Urinary bladder (tissue), 4 donors: ENCODE results near the gene PDE2A. TPM values are rescaled to one million over a fixed set of nuclear protein-coding genes. Genes with fewer than 3 reads are reported as not detected.
A peak's percentile ranks its signal among the peaks of the same experiment; 100 is the strongest.

Source experiments
- DNase-seq: peaks from one replicate; pipeline ENCODE4 v3.0.0-alpha.2; 2015; ENCODE audit errors: extremely low spot score
- H3K27ac ChIP-seq: one replicate; pipeline ENCODE4 v1.5.1; 2013; ENCODE audit warnings: low read depth, mild to moderate bottlenecking, moderate library complexity
- H3K36me3 ChIP-seq: one replicate; pipeline ENCODE4 v1.6.1; 2013; ENCODE audit warnings: mild to moderate bottlenecking, moderate library complexity; ENCODE audit not compliant: insufficient read depth
- H3K4me1 ChIP-seq: one replicate; pipeline ENCODE4 v1.6.1; 2013; ENCODE audit warnings: mild to moderate bottlenecking, moderate library complexity; ENCODE audit not compliant: insufficient read depth
- H3K4me3 ChIP-seq: one replicate; pipeline ENCODE4 v1.5.1; 2013; ENCODE audit warnings: low read depth, low read length
- WGBS: extraction: QIAGEN DNeasy Blood & Tissue Kit; methylation state at CpG from one replicate; pipeline ENCODE4 v1.1.7; 2013; 5-methylcytosine and 5-hydroxymethylcytosine counted together
- polyA plus RNA-seq: library from polyadenylated mRNA; stranded (reverse); fragments of 200-250 nt; gene quantifications from one replicate; pipeline ENCODE4 v1.2.3, GENCODE V29; 2013
- total RNA-seq: library from RNA; depleted of rRNA; stranded (reverse); fragments of >200 nt; gene quantifications from one replicate; pipeline ENCODE4 v1.2.3, GENCODE V29; 2014
- donor health status: healthy with polysubstance abuse.
- donor health status: healthy.

PDE2A gene
- total and polyA plus RNA-seq, 2 donors: 18.6 to 56.1 TPM

DNA sequence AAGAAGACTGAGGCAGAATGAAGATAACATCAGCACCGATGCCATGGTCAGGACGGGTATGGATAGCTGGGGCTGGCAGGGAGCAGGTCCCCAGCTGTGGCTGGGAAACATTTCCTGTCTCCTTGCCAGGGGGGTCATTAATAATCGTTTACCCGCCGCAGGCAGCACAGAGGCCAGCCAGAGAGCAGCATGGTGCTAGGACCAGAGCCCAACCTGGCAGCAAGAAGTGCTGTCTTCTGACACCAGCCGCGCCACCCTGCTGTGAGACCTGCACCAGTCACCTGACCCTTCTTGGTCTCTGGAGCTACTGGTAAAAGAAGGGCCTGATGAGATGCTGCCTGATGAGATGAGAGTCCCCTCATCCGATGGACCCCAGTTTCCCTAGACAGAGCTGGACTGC lies 36.3 kb downstream of the PDE2A start:
- Histone ChIP-seq H3K27ac (no peak overlapping the region), H3K36me3 (no peaks in the 10 kb centered on the region), H3K4me1 (no peaks in the 10 kb centered on the region), H3K4me3 (no peak overlapping the region)
- DNase-seq: no peak
- WGBS: 72% methylated on average over 8 of the region's 8 CpGs

DNA sequence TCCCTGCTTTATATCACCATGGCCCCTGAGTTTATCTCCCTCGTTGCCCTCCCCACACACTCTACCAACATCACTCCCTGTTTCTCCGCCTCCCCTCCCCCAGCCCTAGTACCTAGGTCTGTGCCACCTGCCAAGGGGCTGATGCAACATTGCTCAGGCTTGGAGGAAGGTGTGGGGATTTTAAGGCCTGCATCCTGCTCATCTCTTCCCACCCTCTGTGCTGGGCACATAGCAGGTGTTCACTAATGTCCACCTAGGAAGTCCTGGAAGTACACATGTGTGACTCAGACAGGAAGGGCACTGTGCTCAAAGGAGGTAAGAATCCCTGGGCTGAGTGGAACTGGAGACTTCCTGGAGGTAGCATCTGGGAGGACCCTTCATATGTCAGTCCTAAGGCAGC lies 37.0 kb downstream of the PDE2A start:
- no peak for DNase-seq
- no peaks in the 10 kb centered on the region for H3K4me1 ChIP-seq
- no peak overlapping the region for H3K27ac ChIP-seq
- WGBS: 82% methylated on average over 2 of the region's 2 CpGs
- no peak overlapping the region for H3K4me3 ChIP-seq
- H3K36me3 ChIP-seq: no peaks in the 10 kb centered on the region

DNA sequence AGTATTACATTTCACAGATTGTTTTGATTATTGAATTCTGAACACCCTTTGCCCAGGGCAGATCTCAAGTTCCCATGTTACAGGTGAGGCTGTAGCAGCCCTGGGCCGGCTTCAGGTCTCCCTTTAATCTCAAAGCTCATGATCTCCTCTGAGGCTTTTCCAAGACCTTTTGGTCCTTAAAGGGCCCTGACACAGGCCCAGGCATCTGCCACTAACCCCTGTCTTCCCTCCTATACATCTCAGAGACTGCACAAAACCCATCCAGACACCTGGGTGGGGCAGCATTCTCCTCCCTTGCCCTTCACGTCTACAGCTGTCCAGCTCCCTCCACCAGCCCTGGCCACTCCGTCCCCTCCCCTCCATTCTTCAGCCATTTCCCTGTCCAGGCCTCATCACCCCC lies 37.8 kb downstream of the PDE2A start:
- no peak for DNase-seq
- H3K27ac ChIP-seq: no peak overlapping the region
- H3K36me3 ChIP-seq: no peaks in the 10 kb centered on the region
- H3K4me3 ChIP-seq: no peak overlapping the region
- 79% methylated on average over 3 of the region's 3 CpGs for WGBS
- no peaks in the 10 kb centered on the region for H3K4me1 ChIP-seq

DNA sequence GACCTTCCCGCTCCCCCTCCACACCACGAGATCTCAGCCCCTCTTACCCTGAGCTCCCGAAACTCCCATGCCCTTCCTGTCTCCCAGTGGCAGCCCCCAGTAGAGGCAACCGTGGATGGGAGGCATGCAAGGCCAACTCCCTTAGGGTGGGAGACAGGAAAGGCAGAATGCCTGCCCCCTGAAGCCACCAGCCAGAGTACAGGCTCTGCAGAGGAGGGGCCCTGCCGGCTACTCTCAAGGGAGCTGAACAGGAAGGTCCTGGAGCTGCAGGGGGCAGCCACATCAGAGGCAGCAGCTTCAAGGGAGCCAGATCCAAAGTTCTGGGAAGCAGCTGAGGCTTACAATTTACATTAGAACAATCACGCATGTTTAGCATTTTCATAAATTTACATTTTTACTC lies 38.3 kb downstream of the PDE2A start:
- no peak for DNase-seq
- H3K4me3 ChIP-seq: no peak overlapping the region
- no peaks in the 10 kb centered on the region for H3K4me1 ChIP-seq
- no peak overlapping the region for H3K27ac ChIP-seq
- 65% methylated on average over 6 of the region's 6 CpGs for WGBS
- no peaks in the 10 kb centered on the region for H3K36me3 ChIP-seq

DNA sequence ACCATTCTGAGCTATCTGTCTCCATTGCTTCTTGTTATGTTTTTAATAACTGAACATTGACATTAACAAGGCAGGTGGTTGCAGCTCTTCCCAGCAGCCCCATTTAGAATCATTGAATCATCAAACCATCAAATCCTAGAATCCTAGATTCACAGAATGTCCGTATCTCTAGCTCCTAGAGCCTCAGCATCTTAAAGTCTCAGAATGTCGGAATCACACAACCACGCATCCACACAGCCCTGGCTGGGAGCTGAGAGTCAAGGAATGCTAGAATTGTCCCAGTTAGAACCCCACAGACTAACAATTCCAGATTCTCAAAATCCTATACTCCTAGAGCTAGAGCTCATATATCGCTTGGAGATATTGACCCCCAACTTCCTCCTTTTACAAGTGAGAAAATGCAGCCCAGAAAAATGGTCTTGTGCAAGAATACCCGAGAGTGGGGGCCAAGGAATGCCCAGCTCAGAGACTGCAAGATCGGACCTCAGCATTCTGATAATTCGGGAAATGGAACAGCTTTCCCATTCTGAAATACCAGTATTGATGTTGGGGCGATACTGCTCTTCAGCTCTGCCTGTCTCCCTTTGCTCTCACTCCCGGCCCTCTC lies 38.8 kb downstream of the PDE2A start:
- H3K4me1 ChIP-seq: no peaks in the 10 kb centered on the region
- H3K4me3 ChIP-seq: no peak overlapping the region
- DNase-seq: no peak
- H3K27ac ChIP-seq: no peak overlapping the region
- no peaks in the 10 kb centered on the region for H3K36me3 ChIP-seq
- 77% methylated on average over 9 of the region's 9 CpGs for WGBS

DNA sequence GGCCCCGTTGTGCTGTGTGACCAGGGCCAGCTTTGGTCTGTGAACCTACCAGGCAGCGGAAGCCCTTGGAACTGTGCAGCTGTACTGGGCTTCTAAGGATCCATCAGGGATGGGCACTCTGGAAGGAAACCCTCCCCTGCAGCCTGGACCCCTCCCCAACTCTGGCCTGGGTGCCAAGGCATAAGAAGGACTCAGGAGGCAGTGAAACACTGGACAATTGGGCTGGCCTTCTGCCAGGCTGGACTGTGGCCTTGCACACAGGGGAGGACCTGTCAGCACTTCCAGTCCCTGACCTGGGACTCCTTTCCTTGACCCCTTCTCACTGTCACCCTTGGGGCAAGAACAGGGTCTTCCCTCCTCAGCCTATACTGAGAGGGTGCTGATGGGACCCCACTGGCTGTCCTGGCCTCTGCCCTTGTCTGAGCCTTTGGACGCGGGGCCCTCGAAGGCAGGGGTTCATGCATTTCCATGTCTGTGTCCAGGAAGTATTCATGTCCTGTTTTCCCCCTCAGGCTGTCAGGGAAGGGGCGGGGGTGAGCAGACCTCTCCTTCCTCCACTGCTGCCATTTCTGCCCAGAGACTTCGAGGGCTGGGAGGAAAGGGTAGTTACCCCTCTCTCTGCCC lies 39.6 kb downstream of the PDE2A start:
- Histone ChIP-seq H3K4me1 (no peaks in the 10 kb centered on the region), H3K27ac (no peak overlapping the region), H3K36me3 (no peaks in the 10 kb centered on the region), H3K4me3 (no peak overlapping the region)
- DNase-seq: no peak
- 76% methylated on average over 7 of the region's 7 CpGs for WGBS

DNA sequence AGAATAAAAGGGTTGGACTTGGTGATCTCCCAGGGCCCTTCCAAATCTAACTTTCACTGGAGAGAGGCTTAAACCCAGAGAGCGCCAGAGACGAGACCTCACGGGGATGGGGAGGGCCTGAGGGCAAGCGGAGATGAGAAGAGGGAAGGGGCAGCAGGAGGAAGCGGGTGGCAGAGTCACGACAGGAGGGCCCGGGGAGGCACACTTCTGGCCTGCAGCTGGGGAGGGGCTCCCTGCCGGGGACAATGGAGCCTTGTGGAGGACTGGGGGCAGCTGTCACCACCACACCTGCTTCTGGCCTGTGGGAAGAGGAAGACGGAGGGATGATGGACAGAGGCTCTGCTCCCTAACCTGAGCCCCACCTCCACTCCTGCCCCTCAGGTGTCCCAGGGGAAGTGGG lies 40.2 kb downstream of the PDE2A start:
- no peak for DNase-seq
- no peaks in the 10 kb centered on the region for H3K4me1 ChIP-seq
- 82% methylated on average over 9 of the region's 9 CpGs for WGBS
- no peak overlapping the region for H3K27ac ChIP-seq
- no peak overlapping the region for H3K4me3 ChIP-seq
- no peaks in the 10 kb centered on the region for H3K36me3 ChIP-seq

DNA sequence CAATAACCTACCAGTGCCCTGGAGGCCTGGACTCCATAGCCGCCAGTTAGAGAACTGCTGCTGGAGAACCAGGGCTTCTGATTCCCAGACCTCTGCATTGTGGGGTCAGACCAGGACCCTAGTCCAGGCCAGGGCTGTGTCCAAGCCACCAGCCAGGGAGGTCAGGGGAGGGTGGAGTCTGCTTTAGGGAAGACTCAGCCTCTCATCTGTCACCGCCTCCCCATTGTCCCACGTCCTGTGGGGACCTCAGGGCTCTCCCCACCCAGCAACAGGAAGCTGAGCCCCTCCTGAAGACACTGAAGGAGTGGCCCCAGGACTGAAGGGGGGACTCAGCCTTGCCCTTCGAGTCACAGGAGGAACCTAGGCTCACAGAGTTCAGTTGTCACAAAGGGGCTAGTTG lies 41.2 kb downstream of the PDE2A start:
- Histone ChIP-seq H3K36me3 (no peaks in the 10 kb centered on the region), H3K4me3 (no peak overlapping the region), H3K27ac (no peak overlapping the region), H3K4me1 (no peaks in the 10 kb centered on the region)
- WGBS: 81% methylated on average over 4 of the region's 4 CpGs
- no peak for DNase-seq

DNA sequence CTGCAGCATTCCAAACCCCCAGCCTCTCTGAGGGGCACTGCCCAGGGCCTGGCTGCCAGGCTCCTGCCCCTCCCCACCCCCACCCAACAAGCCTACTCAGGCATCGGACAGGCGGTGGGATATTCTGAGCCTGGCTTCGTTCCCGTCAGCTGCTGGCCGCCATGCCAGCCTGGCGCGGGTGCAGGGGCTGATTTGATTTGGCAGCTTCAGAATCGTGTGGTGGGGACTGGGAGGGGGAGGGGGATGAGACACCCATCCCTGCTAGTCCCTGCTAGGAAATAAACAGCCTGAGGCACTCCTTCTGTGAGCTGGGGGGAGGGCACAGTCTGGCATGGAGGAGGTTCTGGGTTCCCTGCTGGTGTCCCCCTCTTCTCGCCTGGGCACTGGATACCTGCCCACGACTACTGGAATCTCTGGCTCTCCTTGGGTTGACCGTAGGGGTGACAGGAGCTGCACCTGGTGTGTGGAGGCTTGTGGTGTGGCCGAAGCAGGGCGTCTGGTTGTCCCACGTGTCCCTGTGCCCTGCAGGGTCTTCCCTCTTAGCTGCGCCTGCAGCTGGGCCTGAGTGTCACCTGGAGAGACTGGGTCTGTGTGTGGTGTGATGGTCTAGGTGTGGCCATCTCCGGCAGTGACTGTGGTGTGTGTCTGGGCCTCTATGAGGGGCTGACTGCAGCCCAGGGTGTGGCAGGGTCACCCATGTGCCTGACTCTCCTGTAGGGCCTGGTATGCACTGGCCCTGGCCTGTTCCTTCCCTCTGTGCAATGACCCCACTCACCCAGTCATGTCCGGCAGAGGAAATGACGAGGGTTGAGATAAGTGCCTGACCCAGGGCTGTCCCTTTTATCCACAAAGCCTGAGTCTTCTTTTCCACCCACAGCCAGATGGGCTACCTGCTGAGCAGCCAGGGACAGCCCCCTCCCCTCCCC lies 42.2 kb downstream of the PDE2A start:
- DNase-seq: no peak
- 66% methylated on average over 18 of the region's 18 CpGs for WGBS
- H3K27ac ChIP-seq: no peak overlapping the region
- no peaks in the 10 kb centered on the region for H3K36me3 ChIP-seq
- H3K4me3 ChIP-seq: no peak overlapping the region
- H3K4me1 ChIP-seq: no peaks in the 10 kb centered on the region

DNA sequence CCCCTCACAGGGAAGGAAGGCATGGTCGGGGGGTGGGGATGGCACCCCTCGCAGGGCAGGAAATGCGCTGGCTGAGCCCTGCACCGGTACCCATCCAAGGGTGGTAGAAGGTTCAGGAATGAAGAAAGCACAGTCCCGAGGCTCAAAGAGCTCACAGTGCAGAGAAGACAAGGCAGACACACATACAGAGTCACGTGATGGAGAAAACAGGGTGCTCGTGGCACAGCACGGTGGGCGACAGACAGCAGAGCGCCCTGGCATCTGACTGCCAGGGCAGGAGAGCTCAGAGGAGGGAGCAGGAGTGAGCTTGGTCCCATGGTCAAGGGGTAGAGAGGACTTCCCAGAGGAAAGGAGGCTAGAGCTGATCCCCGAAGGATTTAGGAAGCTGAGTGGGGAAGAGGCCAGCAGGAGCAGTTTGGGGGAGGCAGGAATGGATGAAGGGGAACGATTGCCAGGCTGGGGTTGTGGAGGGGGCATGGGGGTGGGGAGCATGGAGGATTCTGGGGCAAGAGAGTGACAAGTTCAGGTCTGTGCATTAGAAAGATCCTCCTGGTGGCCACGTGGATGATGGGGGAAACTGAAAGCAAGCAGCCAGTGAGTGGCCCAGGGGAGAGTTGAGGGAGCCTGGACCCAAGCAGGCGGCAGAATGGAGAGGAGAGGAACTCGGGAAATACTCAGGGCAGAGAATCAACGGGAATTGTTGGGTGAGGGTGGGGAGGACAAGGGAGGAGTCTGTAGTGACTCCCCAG lies 43.9 kb downstream of the PDE2A start:
- Histone ChIP-seq H3K27ac (no peak overlapping the region), H3K4me3 (no peak overlapping the region), H3K4me1 (no peaks in the 10 kb centered on the region), H3K36me3 (no peaks in the 10 kb centered on the region)
- DNase-seq: no peak
- WGBS: 71% methylated on average over 16 of the region's 16 CpGs

DNA sequence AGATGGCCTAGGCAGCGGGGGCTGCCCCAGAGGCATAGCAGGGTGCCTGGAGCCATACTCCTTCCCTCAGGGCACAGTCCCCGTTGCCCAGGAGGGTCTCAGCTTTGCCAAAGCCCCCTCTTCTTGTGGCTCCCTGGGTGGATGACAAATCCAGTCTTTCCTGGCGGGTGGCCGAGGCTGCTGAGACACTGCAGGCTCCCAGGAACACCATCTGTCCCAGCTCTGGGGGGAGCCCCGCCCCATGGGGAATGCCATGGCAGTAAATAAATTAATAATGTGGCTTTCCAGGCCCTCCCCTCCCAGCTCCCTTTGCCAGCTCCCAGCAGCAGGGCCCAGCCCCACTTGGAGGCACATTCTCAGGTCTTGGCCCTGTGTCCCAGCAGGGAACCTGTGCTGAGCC lies 45.0 kb downstream of the PDE2A start:
- no peak overlapping the region for H3K4me3 ChIP-seq
- H3K36me3 ChIP-seq: no peaks in the 10 kb centered on the region
- peak overlapping the region; percentile 32 for H3K27ac ChIP-seq
- DNase-seq: no peak
- no peaks in the 10 kb centered on the region for H3K4me1 ChIP-seq
- WGBS: 52% methylated on average over 5 of the region's 5 CpGs

DNA sequence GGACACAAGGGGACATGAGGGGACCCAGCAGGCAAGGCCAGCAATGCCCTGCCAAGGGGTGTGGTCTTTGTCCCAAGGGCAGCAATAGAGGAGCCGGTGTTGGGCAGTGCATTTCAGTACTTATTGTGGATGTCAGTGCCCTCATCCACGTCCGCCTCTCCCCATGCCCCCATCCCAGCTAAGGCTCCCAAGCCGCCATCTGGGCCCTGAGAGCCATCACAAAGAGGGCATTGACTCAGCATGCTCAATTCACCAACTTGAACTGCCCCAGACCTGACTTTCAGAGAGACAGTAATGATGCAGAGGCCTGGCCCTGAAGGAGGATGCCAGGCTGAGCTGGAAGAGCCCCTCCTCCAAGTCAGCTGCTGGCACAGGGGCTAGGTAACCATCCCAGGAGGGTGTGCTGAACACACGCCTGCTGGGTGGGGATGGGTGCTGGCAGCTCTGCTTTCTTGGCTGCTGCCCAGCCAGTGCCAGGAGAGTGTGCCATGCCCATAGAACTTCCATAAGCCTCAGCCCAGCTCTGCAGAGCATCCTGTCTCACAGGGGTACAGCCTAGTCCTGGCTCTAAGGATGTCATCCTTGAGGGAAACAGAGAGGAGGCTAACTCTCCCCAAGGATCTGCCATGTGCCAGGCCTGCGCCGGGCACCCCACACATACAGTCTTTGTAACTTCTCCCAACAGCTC lies 46.5 kb downstream of the PDE2A start:
- WGBS: 89% methylated on average over 7 of the region's 7 CpGs
- no peaks in the 10 kb centered on the region for H3K4me1 ChIP-seq
- no peak for DNase-seq
- H3K27ac ChIP-seq: no peak overlapping the region
- H3K36me3 ChIP-seq: no peaks in the 10 kb centered on the region
- no peak overlapping the region for H3K4me3 ChIP-seq

DNA sequence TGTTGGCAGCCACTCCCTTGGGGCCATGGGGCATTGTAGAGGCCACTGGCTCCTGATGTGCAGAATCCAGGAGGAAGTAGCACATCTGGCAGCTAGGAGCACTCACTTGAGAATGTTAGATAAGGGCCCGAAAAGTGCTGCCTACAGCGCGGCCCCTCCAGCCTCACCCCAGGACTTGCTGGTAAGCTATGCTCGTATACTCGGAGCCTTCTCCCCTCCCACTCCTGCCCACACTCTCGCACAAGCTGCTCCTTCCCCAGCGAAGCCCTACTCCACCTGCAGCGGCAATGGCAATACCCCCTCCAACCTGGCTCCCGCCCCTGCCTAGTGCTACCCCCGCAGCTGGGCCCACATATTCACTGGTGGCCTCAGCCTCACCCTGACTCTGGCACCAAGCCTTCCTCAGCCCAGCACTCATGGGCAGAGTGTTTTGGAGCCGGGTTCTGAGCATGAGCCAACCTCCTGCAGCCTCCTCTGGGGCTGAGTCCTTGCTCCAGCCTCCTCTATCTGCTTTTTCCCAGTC lies 47.7 kb downstream of the PDE2A start:
- no peaks in the 10 kb centered on the region for H3K4me1 ChIP-seq
- no peak for DNase-seq
- WGBS: 41% methylated on average over 11 of the region's 11 CpGs
- H3K27ac ChIP-seq: peak overlapping the region; percentile 84
- no peak overlapping the region for H3K4me3 ChIP-seq
- H3K36me3 ChIP-seq: no peaks in the 10 kb centered on the region
